ENCODE measurements around the gene NANS.
A peak's percentile ranks its signal among the peaks of the same experiment; 100 is the strongest.
"Not testable (repeated sequence)": the region's sequence is repeated elsewhere in the genome, so short reads cannot be mapped to it uniquely, and the experiment has no call there.

NANS gene

GRCh38 chr9:98101416-98101815 is 44.9 kb downstream of the NANS start:
- no peak for DNase-seq (ENCODE audit: low spot score)

DNA sequence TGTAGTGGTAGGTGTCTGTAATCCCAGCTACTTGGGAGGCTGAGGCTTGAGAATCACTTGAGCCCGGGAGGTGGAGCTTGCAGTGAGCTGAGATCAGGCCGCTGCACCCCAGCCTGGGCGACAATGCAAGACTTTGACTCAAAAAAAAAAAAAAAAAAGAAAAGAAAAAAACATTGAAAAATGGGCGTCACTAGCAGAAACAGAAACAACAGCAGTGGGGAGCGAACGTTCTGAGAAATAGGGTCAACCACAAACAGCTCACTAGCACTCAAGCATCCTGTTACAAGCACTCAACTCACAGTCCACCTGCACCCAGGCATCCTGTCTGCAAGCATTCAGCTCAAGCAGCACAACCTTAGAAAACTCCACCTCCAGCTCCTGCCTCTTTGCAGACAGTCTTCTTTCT is 45.3 kb downstream of the NANS start:
- DNase-seq (ENCODE audit: low spot score) = no peak

DNA sequence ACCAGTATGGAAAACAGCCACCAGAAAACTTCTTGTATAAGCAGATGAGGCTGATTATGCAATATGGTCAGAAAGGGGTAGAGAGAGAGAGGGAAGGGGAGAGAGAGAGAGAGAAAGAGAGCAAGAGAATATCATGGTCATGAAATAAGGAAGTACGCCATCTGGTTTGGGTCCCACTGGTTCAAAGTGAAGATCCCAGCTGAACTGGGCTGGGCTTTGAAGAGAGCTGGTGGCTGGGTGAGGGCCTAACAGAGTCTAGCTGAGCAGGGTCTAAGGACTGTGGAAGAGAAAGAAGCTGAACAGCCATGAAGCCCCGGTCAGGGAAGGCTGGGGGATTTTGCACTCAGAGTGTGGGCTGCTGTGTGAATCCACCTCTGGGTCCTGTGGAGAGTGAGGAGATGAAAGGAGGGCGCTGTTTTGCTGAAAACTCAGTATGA is 47.9 kb downstream of the NANS start:
- DNase-seq (ENCODE audit: low spot score) = no peak

DNA sequence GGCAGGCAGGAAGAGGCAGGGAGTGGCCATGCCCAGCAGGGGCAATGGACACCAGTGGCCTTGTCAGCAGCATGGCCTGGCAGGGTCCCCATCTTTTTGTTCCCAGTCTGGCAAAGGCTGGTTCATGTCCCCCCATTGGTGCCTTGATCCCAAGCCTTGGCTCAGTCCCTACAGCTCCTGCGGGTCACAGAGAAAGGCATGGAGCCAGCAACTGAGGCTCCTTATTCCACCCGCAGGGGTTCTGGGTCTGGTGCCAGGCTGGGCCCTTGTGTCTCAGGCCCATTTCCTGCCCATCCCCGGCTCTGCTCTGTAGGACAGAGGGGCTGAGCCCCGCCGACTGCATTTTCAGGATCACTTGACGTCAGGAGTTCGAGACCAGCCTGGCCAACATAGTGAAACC is 48.5 kb downstream of the NANS start:
- no peak for DNase-seq (ENCODE audit: low spot score)

DNA sequence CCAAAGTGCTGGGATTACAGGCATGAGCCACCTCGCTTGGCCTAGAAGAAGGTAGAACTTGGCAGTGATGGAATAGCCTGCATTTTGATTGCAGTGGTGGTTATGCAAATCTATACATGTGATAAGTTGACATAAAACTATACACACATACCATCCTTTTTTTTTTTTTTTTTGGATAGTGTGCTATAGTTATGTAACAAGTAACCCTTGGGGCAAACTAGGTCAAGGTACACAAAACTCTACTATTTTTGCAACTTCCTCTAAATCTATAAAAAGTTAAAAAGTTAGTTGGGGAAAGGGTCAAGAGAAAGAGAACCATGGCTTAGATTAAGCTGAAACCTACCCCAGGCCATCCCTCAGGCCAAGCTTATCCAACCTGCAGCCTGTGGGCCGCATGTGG is 51.4 kb downstream of the NANS start:
- DNase-seq (ENCODE audit: low spot score) = no peak

DNA sequence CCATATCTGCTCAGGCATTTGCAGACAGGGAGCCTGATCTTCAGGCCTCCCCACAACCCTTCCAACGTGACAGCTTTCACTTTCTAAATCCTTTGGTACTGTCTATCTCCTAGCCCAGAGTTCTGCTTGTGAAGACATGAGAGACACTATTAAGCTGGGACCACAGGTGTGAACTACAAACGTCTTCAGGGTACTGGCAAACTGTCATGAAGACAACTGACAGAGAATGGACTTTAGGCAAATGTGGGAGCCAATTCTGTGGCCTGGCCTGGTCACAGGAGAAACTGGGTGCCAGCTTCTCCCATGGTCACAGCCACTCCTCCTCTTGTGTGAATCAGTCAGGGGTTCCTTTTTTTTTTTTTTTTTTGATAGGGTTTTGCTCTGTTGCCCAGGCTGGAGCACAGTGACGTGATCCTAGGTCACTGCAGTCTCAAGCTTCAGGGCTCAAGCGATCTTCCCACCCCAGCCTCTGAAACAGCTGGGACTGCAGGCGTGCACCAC is 52.0 kb downstream of the NANS start:
- no peak for DNase-seq (ENCODE audit: low spot score)

DNA sequence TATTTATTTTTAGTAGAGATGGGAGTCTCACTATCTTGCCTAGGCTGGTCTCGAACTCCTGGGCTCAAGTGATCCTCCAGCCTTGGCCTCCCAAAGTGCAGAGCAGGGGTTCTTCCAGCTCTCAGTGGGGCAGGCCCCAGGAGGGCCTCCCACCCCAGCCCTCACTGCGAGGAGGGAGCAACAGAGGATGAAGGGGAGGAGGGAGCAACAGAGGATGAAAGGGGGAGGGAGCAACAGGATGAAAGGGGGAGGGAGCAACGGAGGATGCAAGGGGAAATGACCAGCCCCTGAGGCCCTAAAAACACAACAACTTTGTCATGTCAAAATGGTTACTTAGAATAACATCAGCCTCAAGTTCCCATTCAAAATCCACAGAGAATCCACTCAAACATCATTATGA is 52.5 kb downstream of the NANS start:
- no peak for DNase-seq (ENCODE audit: low spot score)

DNA sequence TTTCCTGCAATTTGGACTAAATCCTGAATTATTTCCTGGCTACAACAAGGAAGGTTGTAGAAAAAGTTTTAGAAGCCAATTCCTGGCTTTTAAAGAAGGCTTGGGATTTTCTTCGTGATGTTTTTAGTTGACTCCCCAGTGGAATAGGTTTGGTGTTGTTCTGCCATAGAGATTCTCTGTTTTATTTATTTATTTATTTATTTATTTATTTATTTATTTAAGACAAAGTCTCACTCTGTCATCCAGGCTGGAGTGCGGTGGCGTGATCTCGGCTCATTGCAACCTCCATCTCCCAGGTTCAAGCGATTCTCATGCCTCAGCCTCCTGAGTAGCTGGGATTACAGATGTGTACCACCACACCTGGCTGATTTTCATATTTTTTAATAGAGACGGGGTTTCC is 60.6 kb downstream of the NANS start:
- not testable (repeated sequence) for DNase-seq (ENCODE audit: low spot score)

DNA sequence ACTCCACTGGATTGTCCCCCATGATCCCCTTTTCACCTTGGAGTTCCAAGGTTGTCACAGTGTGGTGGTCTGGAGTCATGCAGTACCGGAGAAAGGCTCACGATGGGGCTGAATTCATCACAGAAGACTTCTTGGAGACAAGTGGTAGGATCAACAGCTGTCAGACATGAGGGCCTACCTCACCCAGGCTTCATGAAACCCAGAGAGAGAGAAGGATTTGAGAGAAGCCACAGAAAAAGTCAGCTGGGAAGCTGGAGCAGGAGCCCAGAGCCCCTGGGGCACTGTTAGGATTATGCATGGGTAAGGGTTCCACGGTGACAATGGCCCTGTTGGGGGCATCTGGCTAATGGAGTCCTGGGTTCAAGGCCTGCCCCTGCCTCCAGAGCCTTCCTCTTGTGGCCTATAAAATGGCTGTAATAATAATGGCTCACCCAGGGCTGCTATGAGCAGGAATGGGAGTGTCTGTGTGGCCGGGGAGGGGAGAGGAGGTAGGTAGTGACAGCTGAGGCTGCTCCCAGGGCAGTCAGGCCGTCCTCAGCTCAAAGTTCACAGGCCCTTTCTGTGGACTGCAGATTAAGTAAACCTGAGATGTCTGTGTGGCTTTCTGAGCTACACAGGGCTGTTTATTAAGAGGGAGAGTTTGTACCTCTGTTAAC is 61.6 kb downstream of the NANS start:
- peak; percentile 67 for DNase-seq (ENCODE audit: low spot score)

GRCh38 chr9:98118640-98119601 is 62.4 kb downstream of the NANS start, which contains the start of gene TRIM14:
TRIM14 (minus strand) TSS chr9:98119222; CDS start chr9:98119188, 34 bp downstream.
- peak; percentile 74 for DNase-seq (ENCODE audit: low spot score)

- DNase-seq (ENCODE audit: low spot score) = no peak
Measured at GRCh38 chr9:98120476-98120875, 63.9 kb downstream of the NANS start.

- no peak for DNase-seq (ENCODE audit: low spot score)
Measured at GRCh38 chr9:98121058-98121457, 64.5 kb downstream of the NANS start.

- DNase-seq (ENCODE audit: low spot score) = not testable (repeated sequence)
Measured at GRCh38 chr9:98124091-98124490, 67.6 kb downstream of the NANS start.

GRCh38 chr9:98124637-98125426 is 68.3 kb downstream of the NANS start:
- DNase-seq (ENCODE audit: low spot score) = no peak

DNA sequence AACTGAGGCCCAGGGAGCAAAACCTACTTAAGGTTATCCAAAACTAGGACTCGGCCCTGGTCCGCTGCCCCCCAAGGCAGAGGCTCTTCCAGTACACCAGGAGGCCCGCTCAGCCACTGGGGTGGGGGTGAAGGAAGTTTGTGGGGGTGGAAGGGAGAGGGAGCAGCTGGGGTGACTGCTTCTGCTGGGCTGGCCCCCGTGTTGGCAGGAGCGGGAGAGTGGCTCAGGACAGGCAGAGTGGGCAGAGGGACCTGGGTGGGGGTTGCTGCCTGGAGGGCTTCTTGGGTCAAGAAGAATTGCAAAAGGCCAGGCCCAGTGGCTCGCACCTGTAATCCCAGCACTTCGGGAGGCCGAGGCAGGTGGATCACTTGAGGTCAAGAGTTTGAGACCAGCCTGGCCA is 70.7 kb downstream of the NANS start:
- DNase-seq (ENCODE audit: low spot score) = no peak

GRCh38 chr9:98128316-98128715 is 71.8 kb downstream of the NANS start:
- DNase-seq (ENCODE audit: low spot score) = no peak

GRCh38 chr9:98129451-98129881 is 72.9 kb downstream of the NANS start:
- no peak for DNase-seq (ENCODE audit: low spot score)

DNA sequence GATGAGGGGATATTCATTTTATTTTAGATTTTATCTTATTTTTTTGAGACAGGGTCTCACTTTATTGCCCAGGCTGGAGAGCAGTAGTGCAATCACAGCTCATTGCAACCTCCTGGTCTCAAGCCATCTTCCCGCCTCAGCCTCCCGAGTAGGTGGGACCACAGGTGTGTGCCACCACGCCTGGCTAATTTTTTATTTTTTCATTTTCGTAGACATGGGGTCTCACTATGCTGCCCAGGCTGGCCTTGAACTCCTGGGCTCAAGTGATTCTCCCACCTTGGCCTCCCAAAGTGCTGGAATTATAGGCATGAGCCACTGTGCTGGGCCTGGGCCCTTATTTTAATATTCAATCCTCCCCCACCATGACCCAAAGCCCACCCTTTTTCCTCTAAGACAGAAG is 73.5 kb downstream of the NANS start:
- DNase-seq (ENCODE audit: low spot score) = not testable (repeated sequence)

- DNase-seq (ENCODE audit: low spot score) = no peak
Measured at GRCh38 chr9:98130576-98131228, 74.2 kb downstream of the NANS start.

DNA sequence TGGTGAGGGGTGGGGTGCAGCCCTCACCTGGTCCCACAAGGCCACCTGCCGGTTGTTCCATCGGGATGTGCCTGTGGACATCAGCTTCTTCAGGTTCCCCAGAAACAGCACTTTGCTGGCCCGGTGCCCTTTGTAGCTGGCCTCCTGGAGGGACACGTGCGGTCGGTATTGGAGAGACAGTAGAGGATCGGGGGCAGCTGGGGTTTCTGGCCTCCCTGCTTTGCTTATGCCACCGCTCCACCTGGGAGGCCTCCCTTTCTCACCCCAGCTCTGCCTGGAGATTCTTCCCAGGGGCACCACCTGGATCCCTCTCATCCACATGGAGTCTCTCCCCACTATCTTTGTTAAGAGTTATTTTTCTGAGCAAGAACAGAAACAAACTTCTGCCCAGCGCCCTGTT is 75.6 kb downstream of the NANS start:
- DNase-seq (ENCODE audit: low spot score) = no peak
